SKM-1 (cell line): ENCODE results near the gene SPO11.

ENCODE experiments used
- DNase-seq: peaks from one replicate; lab custom pipeline; 2025; ENCODE audit not compliant: unreplicated experiment; lab: John Stamatoyannopoulos, UW

Gene SPO11, protein sequence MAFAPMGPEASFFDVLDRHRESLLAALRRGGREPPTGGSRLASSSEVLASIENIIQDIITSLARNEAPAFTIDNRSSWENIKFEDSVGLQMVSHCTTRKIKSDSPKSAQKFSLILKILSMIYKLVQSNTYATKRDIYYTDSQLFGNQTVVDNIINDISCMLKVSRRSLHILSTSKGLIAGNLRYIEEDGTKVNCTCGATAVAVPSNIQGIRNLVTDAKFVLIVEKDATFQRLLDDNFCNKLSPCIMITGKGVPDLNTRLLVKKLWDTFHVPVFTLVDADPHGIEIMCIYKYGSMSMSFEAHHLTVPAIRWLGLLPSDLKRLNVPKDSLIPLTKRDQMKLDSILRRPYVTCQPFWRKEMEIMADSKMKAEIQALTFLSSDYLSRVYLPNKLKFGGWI

DNA sequence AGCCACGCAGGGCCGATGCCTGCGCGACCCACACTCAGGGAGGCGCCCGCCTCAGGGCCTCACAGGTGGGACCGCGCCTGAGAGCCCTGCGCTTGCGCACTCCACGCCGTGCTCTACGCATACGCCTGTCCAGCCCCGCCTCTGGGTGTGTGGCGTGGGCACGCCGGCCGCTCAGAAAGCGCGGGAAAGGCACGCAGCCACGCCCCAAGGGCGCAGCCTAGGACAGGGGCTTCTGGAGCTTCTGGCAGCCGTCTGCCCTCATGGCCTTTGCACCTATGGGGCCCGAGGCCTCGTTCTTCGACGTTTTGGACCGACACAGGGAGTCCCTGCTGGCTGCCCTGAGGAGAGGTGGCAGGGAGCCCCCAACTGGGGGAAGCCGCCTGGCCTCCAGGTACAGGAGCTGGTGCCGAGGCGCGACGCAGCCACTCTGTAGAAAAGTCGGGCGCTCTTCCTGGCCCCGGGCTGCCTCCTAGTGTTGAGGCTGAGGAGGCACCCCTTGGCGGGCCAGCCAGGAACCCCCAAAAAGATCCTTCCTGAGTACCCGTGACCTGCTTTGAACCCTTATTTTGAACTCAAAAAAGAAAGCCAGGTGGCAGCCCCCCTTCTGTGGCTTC is at the start of gene SPO11:
Gene SPO11, plus strand, starts transcription at position 196 of the 614 bp plus-strand sequence. Its CDS starts 65 bp downstream, at position 261.
- DNase-seq = no peak

DNA sequence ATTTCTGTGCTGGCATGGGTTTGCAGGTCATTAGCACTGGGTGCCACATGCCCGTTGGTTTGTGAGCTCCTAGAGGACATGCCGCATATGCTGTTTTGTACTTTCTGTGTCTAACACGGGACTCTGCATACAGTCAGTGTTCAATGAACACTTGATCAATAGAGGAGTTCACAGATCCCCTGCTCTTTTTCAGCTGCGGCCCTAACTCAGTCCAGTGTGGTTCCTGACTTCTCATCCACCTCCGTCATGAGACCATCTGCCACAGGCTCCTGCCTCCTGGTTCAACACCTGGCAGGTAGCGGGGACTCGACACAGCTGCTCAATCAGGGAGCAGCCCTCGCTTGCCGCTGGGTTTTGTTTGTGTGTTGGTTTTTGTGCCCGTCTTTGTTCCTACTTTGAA is 49.4 kb upstream of the SPO11 start:
- DNase-seq = no peak

DNA sequence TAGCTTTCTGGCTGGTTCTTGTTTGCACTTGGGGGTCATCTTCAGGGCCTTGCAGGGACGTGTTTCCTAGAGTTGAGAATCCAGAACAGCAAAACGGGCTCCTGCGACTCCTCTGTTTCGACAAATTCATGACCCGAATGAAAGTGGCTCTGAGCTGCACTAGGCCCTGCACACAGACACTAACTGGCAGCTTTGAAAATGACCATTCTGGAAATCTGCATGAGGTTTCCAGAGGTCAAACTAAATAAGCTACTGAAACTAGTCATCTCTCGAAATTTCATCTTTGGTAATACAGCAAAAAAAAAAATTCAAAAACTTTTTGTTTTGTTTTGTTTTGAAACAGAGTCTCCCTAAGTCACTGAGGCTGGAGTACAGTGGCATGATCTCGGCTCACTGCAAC is 47.7 kb upstream of the SPO11 start:
- no peak for DNase-seq

DNA sequence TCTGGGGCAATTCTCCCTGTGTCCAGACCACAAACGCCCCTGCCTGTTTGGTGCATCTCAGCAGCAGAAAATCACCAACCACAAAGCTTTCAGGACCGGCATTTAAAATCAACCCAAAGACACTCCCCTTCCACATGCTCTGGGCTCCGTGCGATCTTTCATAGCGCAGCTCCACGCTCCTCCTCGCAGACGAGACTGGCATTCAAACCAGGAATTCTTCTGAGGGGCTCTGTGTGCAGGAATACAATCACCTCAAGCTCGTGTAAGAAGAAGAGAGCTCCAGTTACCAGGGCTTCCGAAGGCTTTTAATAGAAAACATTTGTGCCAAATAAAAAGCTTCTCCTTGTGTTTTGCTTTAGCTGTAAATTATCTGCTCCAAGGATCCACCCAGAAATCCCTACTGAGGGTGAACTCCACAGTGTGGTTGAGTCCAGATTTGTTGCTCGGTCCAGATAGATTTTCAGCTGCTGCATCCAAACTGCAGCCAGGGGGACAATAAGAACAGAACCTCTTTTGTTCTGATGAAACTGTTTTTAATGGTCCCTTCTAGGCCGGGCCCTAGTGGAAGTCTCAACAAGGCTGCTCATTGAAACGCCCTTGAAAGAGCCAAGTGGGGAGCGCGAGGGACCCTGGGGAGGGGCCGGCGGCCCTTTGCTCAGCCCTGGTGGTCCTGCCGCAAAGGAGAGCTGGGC is 46.8 kb upstream of the SPO11 start:
- DNase-seq = no peak

DNA sequence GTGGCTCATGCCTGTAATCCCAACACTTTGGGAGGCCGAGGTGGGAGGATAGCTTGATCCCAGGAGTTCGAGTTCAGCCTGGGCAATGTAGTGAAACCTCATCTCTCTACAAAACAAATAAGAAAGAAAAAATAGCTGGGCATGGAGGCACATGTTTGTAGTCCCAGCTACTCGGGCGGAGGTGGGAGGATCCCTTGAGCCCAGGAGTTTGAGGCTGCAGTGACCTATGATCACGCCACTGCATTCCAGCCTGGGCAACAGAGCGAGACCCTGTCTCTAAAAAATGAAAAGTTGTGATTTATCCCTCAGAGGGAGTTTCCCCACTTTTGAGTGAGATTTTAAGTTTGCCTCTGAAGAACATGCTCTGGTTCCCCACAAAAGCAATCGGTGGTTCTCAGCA is 45.7 kb upstream of the SPO11 start:
- DNase-seq = no peak

DNA sequence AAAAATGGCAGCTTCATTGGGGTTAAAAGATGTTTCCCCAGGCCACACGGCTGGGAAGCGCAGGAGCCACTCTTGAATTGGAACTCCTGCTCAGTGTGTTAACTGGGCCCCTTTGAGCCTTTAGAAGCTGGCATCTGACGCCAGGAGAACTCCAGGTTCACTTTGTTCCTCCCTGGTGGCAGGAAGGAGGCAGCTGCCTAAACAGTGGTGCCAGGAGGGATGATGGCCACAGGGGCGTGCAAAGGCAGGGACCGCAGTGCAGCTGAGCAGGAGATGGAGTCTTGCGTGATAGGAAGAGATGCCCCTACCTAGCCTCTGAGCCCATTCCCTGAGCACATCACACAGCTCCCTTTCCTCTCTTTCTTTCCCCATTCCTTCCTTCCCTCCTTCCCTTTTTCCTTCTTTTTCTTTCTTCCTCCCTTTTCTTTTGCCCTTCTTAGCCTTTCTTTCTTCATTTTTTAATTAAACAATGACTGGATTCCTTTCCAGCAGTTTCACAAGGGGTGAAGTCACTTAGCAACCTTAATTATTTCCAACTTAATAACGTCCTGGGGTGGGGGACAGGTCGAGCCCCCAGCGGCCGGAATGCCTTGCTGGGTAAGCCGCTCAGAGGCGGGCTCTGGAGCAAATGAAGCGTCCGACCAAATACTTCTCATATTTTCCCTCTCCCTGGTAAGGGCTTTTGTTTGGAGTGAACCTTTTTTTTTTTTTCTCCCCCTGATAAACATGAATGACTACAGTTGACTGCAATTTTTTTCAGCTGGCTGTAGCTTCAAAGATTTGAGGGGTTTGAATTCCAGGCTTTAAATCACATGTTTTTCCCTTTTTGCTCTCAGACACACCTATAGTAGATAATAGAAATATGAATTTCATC is 42.4 kb upstream of the SPO11 start:
- DNase-seq = no peak

DNA sequence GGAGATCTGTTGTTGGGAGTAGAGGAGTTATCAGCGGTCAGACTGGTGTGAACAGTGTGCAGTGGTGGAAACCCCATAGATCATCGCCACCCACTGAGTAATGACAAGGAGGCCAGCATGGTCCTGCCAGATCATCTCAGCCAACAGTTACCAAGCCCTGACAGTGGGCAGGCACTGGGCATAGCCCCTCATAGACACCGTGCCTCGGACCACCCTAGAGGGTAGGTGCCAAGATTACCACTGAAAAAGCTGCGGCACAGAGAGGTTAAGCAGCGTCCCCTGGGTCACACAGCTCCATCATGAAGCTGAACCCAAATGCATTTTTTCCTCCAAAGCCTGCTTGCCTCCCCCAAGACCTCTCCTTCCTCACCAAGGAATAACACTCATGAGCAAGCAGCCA is 41.7 kb upstream of the SPO11 start:
- no peak for DNase-seq

DNA sequence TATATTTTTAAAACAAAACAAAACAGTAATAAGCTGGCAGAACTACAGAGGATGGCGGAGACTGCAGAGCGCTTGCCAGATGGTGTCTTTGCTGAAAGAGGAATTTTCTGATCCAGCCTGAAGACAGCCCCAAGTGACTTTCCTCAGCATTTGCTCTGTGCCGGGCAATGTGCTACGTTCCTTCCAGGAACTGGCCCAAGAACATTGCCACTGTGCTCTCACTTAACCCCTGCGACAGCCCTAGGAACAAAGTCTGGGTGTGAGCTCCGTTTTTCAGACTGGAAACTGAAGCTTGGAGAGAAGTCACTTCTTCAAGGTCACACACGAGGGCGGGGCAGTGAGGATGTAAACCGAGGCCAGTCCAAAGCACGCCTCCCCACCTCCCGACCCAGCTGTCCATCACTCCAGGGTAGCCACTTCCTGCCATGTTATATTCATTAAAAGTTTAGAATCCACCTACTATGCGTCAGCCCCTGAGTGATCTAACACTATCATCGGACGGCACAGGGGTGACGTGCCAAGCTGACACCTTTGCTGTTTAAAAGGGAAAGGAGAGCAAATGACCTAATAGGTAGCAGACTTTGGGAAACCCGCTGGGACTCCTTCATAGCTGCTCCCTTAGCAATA is 40.8 kb upstream of the SPO11 start:
- no peak for DNase-seq

DNA sequence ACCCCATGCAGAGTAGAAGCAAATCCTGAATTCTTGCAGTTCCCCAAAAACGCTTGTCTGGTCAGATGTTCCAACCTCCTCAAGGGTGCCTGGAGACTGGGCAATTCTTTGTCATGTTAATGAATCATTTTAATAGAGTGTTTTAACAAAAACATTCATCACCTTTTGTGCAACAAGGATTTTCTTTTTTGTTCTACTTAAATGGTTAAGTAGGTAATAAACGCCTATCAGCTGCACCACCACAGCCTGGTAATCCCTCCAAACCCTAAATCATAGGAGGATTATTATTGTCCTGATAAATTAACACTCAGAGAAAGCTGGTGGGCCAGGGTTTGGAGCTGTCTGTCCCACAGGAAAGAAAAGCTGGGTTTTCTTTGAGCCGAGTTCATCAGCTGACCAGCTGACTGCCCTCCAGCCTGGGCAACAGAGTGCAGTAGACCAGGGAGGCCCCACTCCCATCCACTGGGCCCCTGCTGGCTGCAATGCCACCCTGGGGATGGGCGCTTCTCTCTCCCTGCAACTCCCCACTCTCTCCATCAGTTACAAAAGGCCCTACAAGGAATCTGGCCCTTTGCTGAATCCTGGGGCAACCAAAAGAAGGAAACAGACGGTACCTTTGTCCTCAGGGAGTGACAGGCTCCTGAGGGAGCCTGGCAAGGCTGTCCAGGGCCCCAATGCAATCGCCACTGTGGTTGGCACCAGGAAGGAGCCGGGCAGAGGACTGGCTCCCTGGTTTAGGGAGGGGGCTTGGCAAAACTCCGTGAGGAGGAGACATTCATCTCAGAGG is 40.0 kb upstream of the SPO11 start:
- DNase-seq = no peak

DNA sequence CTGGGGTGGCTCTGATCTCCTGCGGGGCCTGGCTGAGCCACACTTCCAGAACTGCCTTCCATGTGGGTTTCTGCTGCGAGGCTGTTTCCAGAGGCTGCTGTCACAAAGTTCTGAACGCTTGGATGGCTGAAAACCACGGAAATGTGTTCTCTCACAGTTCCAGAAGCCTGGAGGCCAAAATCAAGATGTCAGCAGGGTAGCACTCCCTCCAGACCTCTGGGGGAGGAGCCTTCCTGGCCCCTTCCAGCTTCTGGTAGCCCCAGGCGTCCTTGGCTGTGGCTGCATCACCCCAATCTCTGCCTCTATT is 39.5 kb upstream of the SPO11 start:
- DNase-seq = no peak

DNA sequence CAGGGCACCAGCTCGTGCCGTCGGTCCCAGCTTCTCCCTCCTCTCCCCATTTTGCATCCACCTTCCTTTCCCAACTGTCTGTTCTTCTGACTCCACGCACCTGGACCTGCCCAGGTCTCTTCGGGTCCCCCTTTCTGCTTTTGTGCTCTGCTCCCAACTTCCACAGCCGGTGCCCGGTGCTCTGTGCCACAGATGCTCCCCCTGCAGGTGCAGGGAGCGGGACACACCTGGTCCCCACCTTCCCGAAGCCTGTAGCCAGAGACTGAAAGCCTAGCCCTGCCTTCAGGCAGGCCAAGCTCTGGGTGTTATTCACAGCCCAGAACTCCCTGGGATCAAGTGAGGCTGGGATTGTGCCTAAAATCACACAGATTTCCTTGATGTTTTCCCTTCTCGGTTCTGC is 38.6 kb upstream of the SPO11 start:
- no peak for DNase-seq

DNA sequence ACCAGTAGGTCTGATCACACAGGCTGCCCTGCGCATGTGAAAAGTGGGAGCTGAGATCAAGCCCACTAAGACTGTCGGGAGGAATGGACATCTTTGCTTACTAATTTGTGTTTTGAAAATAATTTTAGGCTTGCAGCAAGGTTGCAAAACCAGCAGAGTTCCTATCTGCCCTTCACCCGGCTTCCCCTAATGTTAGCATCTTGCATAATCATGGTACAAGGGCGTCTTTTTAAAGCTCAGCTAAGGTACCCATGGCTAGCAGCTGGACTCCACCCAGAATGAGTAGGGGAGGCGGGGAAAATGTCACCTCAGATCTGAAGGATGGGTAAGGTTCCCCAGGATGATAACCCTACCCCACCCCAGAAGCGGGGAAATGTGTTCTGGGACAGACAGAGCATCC is 37.9 kb upstream of the SPO11 start:
- DNase-seq = no peak

DNA sequence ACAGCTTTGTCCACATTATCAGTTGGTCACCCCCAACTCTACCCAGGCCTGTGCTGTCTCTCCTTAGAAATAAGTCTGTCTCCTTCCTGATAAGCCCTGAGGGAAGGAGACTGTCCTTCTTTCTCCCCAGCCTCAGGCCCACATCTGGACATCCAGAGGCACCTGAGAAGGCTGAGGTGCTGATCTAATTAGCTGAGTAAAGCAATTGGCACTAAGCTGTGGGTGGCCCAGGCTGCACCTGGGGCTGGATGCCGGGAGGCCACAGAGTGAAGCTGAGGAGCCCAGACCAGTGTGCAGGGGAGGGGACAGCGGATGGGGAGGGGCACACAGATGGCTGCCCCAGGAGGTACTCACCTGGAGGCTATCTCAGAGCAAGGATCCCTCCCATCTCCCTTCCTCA is 37.0 kb upstream of the SPO11 start:
- DNase-seq = no peak

DNA sequence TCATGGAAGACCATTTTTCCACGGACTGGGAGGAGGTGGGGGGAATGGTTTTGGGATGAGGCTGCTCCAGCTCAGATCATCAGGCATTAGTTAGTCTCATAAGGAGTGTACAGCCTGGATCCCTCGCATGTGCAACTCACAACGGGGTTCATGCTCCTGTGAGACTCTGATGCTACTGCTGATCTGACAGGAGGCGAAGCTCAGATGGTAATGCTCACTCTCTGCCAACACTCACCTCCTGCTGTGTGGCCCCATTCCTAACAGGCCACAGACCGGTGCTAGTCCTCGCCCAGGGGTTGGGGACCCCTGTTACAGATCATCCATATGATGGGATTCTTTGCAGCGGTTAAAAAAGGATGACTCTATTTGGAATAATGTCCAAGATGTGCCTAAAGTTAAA is 35.6 kb upstream of the SPO11 start:
- DNase-seq = no peak

DNA sequence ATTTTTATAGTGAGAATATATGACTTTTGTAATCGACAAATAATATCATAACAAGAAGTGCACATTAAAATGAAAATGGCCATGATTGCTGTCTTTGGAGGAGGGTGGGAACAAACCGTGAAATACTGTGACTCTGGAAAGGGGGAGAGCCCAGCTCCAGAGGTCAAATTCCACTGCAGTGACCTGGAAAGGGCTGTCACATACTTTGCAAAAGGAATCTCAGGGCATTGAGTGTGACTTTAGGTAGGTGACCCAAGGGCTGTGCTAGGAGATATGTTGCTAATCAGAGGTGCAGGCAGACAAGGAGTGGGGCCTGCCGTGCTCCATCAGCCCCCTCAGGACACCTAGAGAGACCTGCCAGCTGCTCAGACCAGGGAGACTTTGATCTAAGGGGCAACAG is 35.1 kb upstream of the SPO11 start:
- DNase-seq = no peak

DNA sequence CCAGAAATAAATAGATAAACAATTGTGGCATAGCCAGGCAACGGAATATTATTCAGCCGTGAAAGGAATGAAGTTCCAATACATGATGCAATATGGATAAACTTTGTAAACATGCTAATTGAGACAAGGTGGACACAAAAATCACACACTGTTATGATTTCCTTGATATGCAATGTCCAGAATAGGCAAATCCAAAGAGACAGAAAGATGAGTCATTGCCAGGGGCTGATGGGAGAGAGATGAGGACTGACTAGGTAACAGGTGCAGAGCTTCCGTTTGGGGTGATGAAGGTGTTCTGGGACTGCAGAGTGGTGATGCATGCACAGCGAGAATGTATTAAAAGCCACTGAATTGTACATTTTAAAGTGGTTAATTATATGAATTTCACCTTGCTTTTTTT is 31.1 kb upstream of the SPO11 start:
- DNase-seq = no peak

DNA sequence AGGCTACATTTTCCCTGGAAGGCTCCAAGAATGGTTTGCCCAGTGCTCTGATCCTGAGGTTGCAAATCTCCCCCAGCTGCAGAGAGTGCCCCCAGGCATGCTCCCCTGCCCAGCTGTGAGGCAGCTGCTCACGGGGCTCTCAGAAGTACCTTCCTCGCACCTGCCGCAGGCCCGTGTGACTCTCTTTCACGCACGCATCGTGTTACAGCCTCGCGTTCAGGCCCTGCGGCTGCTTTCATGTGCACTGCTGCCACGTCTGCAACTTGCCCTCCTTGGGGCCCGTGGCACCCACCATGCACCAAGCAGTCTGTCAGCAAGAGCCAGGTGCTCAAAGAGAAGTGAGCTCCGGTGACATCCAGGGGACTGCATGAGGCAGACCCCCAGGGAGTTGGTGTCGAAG is 28.6 kb upstream of the SPO11 start:
- DNase-seq = no peak

DNA sequence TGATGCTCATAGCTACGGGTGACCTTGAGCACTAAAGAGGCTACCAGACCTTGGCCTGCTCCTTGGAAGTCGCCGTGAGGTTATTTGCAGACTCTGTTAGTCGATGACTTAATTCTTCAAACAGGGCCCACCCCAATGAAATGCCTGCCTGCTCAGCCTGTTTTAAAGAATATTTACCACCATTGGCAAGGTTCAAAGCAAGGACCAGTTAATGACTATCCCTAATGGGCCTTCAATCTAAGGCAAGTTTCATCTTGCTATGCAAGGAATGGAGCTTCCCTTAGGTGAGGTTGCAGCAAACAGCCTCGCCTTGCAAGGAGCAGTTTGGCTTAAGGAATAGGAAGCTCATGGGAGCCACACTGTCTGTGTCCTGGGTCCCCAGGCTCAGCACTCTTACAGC is 22.9 kb upstream of the SPO11 start:
- DNase-seq = no peak

DNA sequence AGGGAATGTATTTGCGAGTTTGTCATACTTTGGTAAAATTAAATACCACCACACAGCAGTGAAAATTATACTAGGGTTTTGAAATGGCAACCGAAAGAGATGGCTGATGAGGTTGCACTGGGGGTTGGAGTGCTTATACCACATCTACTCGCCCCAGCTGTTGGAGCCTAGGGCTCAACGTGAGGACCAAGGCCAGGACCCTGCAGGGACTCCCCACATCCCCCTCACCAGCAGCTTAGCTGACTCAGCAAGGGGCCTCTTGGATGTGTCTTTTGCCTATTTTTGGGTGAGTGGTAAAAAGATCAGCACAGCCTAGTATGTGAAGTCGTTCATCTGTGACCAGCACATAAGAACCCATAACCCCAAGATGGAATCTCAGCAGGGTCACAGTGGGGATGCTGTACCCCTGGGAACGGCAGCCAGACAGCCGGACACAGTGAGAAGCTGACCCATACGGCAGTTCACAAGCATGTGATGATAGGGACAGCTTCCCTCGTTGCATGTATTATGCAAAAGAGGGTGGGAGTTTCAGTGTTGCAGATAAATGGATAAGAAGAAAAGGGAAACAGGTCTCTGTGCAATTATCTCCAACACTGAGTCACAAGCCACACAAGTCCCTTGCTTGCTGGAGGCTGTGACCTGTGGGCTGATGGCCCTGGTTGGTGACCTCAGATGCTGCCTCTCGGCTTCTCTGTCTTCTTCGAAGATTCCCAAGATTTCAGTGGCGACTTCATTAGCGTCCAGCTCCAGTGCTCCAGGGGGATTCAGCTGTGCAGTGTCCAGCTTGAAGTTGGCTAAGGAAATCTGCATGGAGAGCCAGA is 20.9 kb upstream of the SPO11 start:
- no peak for DNase-seq
